Endothelial cell of umbilical vein (primary cell): ENCODE results near the gene GORASP2. TPM values are rescaled to one million over a fixed set of nuclear protein-coding genes. Genes with fewer than 3 reads are reported as not detected.

Experiments
- BruUV-seq: library from RNA; stranded (reverse); fragments of 400-500 nt; replicated peaks from 2 replicates; lab custom pipeline; 2021; lab: Mats Ljungman, UMichigan
- CTCF ChIA-PET: fragments of 300-600, 350-600 bp; sonication (Branson Sonifier 250); formaldehyde crosslinking; loops from one replicate; lab custom pipeline; 2021; ENCODE audit warnings: antibody characterized with exemption, inconsistent platforms; lab: Charles Lee
- POLR2A ChIA-PET: fragments of 300-600, 350-600 bp; sonication (Branson Sonifier 250); formaldehyde crosslinking; loops from one replicate; lab custom pipeline; 2021; ENCODE audit warnings: antibody characterized with exemption, inconsistent platforms; lab: Charles Lee
- DNase-seq: peaks from one replicate; pipeline ENCODE4 v3.0.0-alpha.2; 2011; ENCODE audit warnings: low read depth, low spot score
- FAIRE-seq: peaks from 2 replicates; lab custom pipeline; 2011; peaks lifted over from hg19 to GRCh38; lab: Jason Lieb, UNC
- H2AFZ ChIP-seq: 2 replicates; pipeline ENCODE4 v1.6.0; 2012; ENCODE audit warnings: low read depth, low read length, control low read depth, inconsistent platforms
- H3K27ac ChIP-seq: 2 replicates; pipeline ENCODE4 v1.5.1; 2011; ENCODE audit warnings: low read depth, mild to moderate bottlenecking, control low read depth, low read length, moderate library complexity; ENCODE audit not compliant: insufficient read depth
- H3K27me3 ChIP-seq, 2 experiments: 2 replicates each; pipeline versions ENCODE4 v1.6.0 to v1.6.1; 2011; ENCODE audit warnings: low read length in 2 of 2, mixed read lengths in 1 of 2; ENCODE audit not compliant: control insufficient read depth in 2 of 2, insufficient read depth in 2 of 2
- H3K36me3 ChIP-seq, 2 experiments: 2 replicates in 1 of 2; 3 replicates in 1 of 2; pipeline ENCODE4 v1.5.1; 2011; ENCODE audit warnings: low read length in 2 of 2, mild to moderate bottlenecking in 1 of 2, moderate library complexity in 1 of 2; ENCODE audit not compliant: control insufficient read depth in 2 of 2, insufficient read depth in 2 of 2; ENCODE audit errors: extremely low read depth in 1 of 2
- H3K4me1 ChIP-seq: 3 replicates; pipeline ENCODE4 v1.5.1; 2011; ENCODE audit warnings: mild to moderate bottlenecking, low read length; ENCODE audit not compliant: control insufficient read depth, insufficient read depth; ENCODE audit errors: extremely low read depth
- H3K4me2 ChIP-seq: 2 replicates; pipeline ENCODE4 v1.6.1; 2011; ENCODE audit warnings: low read length, control low read depth, mixed read lengths; ENCODE audit not compliant: insufficient read depth
- H3K4me3 ChIP-seq, 3 experiments: fragments of 200-600 bp in 1 of 3; sonication (generic), shearing (Covaris generic) in 1 of 3; replicated peaks in 1 of 3; 2 replicates each; pipeline ENCODE4 v1.5.1; 2011 to 2016; ENCODE audit warnings: control low read depth in 3 of 3, low read length in 3 of 3, mild to moderate bottlenecking in 2 of 3, inconsistent platforms in 1 of 3, low read depth in 1 of 3, moderate library complexity in 1 of 3; ENCODE audit not compliant: insufficient read depth in 1 of 3
- H3K79me2 ChIP-seq: 2 replicates; pipeline ENCODE4 v1.6.0; 2012; ENCODE audit warnings: low read length, inconsistent platforms; ENCODE audit not compliant: control insufficient read depth, insufficient read depth
- H3K9ac ChIP-seq: replicated peaks from 2 replicates; pipeline ENCODE3; 2011; ENCODE audit warnings: low read length, control low read depth; ENCODE audit not compliant: insufficient read depth; ENCODE audit errors: extremely low read depth
- H3K9me1 ChIP-seq: replicated peaks from 3 replicates; pipeline ENCODE4 v1.6.0; 2011; ENCODE audit warnings: mild to moderate bottlenecking, low read length; ENCODE audit not compliant: control insufficient read depth, insufficient read depth; ENCODE audit errors: extremely low read depth
- H3K9me3 ChIP-seq: replicated peaks from 2 replicates; pipeline ENCODE4 v1.5.1; 2012; ENCODE audit warnings: low read length, inconsistent platforms; ENCODE audit not compliant: control insufficient read depth, insufficient read depth
- H4K20me1 ChIP-seq: replicated peaks from 2 replicates; pipeline ENCODE3; 2011; ENCODE audit warnings: mild to moderate bottlenecking, low read length; ENCODE audit not compliant: control insufficient read depth, insufficient read depth; ENCODE audit errors: extremely low read depth
- CTCF ChIP-seq, 2 donors: IDR thresholded peaks; 1 replicate in 1 of 2; 2 replicates in 1 of 2; pipeline ENCODE4 v1.5.1; 2011; ENCODE audit warnings: low read length in 2 of 2, mild to moderate bottlenecking in 2 of 2, moderate library complexity in 2 of 2, control low read depth in 1 of 2, inconsistent platforms in 1 of 2, low read depth in 1 of 2; ENCODE audit not compliant: insufficient read depth in 1 of 2; ENCODE audit errors: extremely low read depth in 1 of 2
- EZH2 ChIP-seq: IDR thresholded peaks from 2 replicates; pipeline ENCODE4 v1.6.1; 2012; ENCODE audit warnings: borderline replicate concordance, low read depth, mild to moderate bottlenecking, moderate library complexity, low read length, inconsistent platforms; ENCODE audit not compliant: severe bottlenecking
- FOS ChIP-seq: IDR thresholded peaks from 2 replicates; pipeline ENCODE4 v1.6.1; 2011; ENCODE audit warnings: mild to moderate bottlenecking, low read length, moderate library complexity, borderline replicate concordance; ENCODE audit not compliant: insufficient read depth
- GATA2 ChIP-seq: IDR thresholded peaks from 2 replicates; pipeline ENCODE4 v1.7.0; 2011; ENCODE audit warnings: low read depth, mild to moderate bottlenecking, moderate library complexity, mixed read lengths, low read length; ENCODE audit not compliant: insufficient read length, insufficient read depth
- JUN ChIP-seq: IDR thresholded peaks from 2 replicates; pipeline ENCODE4 v1.6.1; 2011; ENCODE audit warnings: borderline replicate concordance, low read depth; ENCODE audit not compliant: insufficient read length, insufficient read depth
- MAX ChIP-seq: IDR thresholded peaks from 2 replicates; pipeline ENCODE4 v1.6.1; 2011; ENCODE audit not compliant: insufficient read depth, insufficient read length
- MYC ChIP-seq: IDR thresholded peaks from one replicate; pipeline ENCODE4 v1.6.1; 2011; ENCODE audit warnings: mild to moderate bottlenecking, low read depth, low read length
- POLR2A ChIP-seq: IDR thresholded peaks from 2 replicates; pipeline ENCODE4 v1.6.1; 2012; ENCODE audit warnings: low read depth, mild to moderate bottlenecking, control low read depth, low read length
- POLR2AphosphoS5 ChIP-seq: IDR thresholded peaks from 2 replicates; pipeline ENCODE4 v1.6.1; 2012; ENCODE audit warnings: low read depth, mild to moderate bottlenecking, control low read depth, low read length, moderate library complexity; ENCODE audit not compliant: insufficient read depth
- dilution Hi-C: fragments of 300-500 bp; cut with MboI; formaldehyde crosslinking; loops from one replicate; pipeline ENCODE4 v1.15.0; 2019; ENCODE audit warnings: low sequenced_read_pairs; ENCODE audit not compliant: extremely low pct_ligation_motif_present
- intact Hi-C: fragments of 100-400 bp; cut with micrococcal nuclease; formaldehyde crosslinking; loops from one replicate; pipeline ENCODE4 v1.10.0; 2022
- polyA plus RNA-seq, 4 experiments: library from polyadenylated mRNA; depleted of rRNA in 3 of 4; stranded (reverse) in 3 of 4; unstranded in 1 of 4; fragments of >200 nt; gene quantifications; 2 replicates each; pipeline versions ENCODE4 v1.2.1 to v1.2.3, GENCODE V29; 2011 to 2012; ENCODE audit warnings: missing spikeins in 1 of 4
- total RNA-seq: library from RNA; stranded (reverse); gene quantifications from 2 replicates; pipeline ENCODE4 v1.2.3, GENCODE V29; 2021

Gene GORASP2
- total and polyA plus RNA-seq, 2 donors (not counting 3 experiments of a cell fraction or from before 2014, with no cell fraction given), result 104 to 245 TPM

GRCh38 chr2:170943596-170943995, 14.5 kb downstream of the GORASP2 start:
- CTCF ChIA-PET, result interaction anchor here (0.8 kb wide), 1 partner anchor 15 kb away, joined by 3 read pairs; the partner anchor contains the start of gene GORASP2

More at GRCh38 chr2:170943596-170943995, 14.5 kb downstream of the GORASP2 start:
- no peak for DNase-seq
- Histone ChIP-seq H3K27ac (no peak overlapping the region), H3K36me3 (no peaks in the 10 kb centered on the region), H3K27me3 (no peaks in the 10 kb centered on the region), H2AFZ (no peak overlapping the region), H3K9me3 (no peaks in the 10 kb centered on the region), H3K4me2 (no peak overlapping the region), H3K4me1 (no peaks in the 10 kb centered on the region), H4K20me1 (peaks cover 31% of the 10 kb centered on the region), H3K9me1 (peaks cover 8% of the 10 kb centered on the region), H3K79me2 (peaks cover 97% of the 10 kb centered on the region), H3K9ac (no peak overlapping the region), H3K4me3 (no peak overlapping the region)
- no peak for FAIRE-seq
- dilution Hi-C loops (no loop called here), intact Hi-C loops (no loop called here)
- no peak for TF ChIP-seq EZH2
- TF ChIP-seq FOS, result no peak
- TF ChIP-seq JUN, result no peak
- no peak for TF ChIP-seq POLR2AphosphoS5
- TF ChIP-seq GATA2, result no peak
- TF ChIP-seq MAX, result no peak
- no peak for TF ChIP-seq POLR2A
- TF ChIP-seq MYC, result no peak
- TF ChIP-seq CTCF (IDR thresholded peaks at IDR 0.05; ENCODE audit: extremely low read depth in 1 of 2, insufficient read depth in 1 of 2, low read depth in 1 of 2, low read length in 2 of 2), result no peak
- POLR2A ChIA-PET, result no interaction called here
- no TSS peak for BruUV-seq
